Upper lobe of right lung (tissue), 1 donor: ENCODE data around the gene PDE6A. TPM values are rescaled to one million over a fixed set of nuclear protein-coding genes. Genes with fewer than 3 reads are reported as not detected.
"Not testable (repeated sequence)": the region's sequence is repeated elsewhere in the genome, so short reads cannot be mapped to it uniquely, and the experiment has no call there.

ENCODE experiments used
- ATAC-seq: fragments of 200-7000 bp; cut with Tn5 transposase; one replicate; pipeline ENCODE4 v1.9.1; 2020; ENCODE audit warnings: mild to moderate bottlenecking, moderate library complexity
- DNase-seq: peaks from one replicate; pipeline ENCODE4 v3.0.0-alpha.2; 2020
- H3K27ac ChIP-seq: fragments of 200-600 bp; one replicate; pipeline ENCODE4 v1.8.0; 2022
- H3K27me3 ChIP-seq: fragments of 200-600 bp; one replicate; pipeline ENCODE4 v1.8.0; 2022; ENCODE audit warnings: mild to moderate bottlenecking
- H3K36me3 ChIP-seq: fragments of 200-600 bp; one replicate; pipeline ENCODE4 v1.8.0; 2022
- H3K4me1 ChIP-seq: fragments of 200-600 bp; one replicate; pipeline ENCODE4 v1.8.0; 2022
- H3K4me3 ChIP-seq: fragments of 200-600 bp; one replicate; pipeline ENCODE4 v1.8.0; 2022; ENCODE audit warnings: mild to moderate bottlenecking
- H3K9me3 ChIP-seq: fragments of 200-600 bp; one replicate; pipeline ENCODE4 v1.8.0; 2022
- CTCF ChIP-seq: fragments of 200-600 bp; IDR thresholded peaks from one replicate; pipeline ENCODE4 v1.8.0; 2022; ENCODE audit warnings: antibody characterized with exemption
- intact Hi-C: fragments of 100-400 bp; cut with DNase I; formaldehyde crosslinking; loops from one replicate; pipeline ENCODE4 v1.11.0; 2022
- total RNA-seq: library from RNA; stranded (reverse); fragmentation: NEBNext Ultra II Directional; extraction: Animal tissue kit (Norgen Biotek cat#: 25700); gene quantifications from one replicate; pipeline ENCODE4 v1.2.1, GENCODE V29; 2021
- donor health status: DM: no; HTN: yes; CAD: no; lungs with severe emphysema.

PDE6A gene
- total RNA-seq, 1 donor from 2014 or later: 0.09 TPM

DNA sequence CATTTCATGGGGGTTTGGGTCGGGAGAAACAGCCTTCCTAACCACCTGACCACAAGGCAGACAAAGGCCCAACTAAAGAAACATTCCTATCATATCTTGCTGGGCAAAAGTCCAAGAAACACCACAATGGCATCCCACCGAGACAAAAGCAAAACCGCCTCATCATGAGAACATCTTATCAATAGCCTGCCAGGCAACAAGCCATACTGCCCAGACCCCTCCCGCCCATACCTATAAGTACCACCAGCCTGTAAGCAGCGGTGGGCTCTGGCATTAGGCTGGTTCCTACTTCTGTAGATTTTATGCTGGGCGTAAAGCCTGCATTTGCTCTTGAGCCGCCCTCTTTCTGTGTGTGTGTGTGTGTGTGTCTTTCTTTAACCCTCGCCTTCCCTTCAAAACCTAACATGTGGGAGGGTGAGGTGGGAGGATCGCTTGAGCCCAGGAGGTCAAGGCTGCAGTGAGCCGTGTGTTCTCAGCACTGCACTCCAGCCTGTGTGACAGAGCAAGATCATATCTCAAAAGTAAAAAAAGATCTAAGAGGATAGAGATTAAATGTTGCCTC, 56.9 kb downstream of the PDE6A start:
- no peaks in the 10 kb centered on the region for H3K27me3 ChIP-seq
- intact Hi-C loops: no loop called here
- no peaks in the 10 kb centered on the region for H3K36me3 ChIP-seq
- no peak for TF ChIP-seq CTCF
- ATAC-seq: peak; percentile 29
- DNase-seq: no peak
- no peaks in the 10 kb centered on the region for H3K9me3 ChIP-seq
- no peak overlapping the region for H3K27ac ChIP-seq
- no peaks in the 10 kb centered on the region for H3K4me1 ChIP-seq
- H3K4me3 ChIP-seq: no peak overlapping the region

DNA sequence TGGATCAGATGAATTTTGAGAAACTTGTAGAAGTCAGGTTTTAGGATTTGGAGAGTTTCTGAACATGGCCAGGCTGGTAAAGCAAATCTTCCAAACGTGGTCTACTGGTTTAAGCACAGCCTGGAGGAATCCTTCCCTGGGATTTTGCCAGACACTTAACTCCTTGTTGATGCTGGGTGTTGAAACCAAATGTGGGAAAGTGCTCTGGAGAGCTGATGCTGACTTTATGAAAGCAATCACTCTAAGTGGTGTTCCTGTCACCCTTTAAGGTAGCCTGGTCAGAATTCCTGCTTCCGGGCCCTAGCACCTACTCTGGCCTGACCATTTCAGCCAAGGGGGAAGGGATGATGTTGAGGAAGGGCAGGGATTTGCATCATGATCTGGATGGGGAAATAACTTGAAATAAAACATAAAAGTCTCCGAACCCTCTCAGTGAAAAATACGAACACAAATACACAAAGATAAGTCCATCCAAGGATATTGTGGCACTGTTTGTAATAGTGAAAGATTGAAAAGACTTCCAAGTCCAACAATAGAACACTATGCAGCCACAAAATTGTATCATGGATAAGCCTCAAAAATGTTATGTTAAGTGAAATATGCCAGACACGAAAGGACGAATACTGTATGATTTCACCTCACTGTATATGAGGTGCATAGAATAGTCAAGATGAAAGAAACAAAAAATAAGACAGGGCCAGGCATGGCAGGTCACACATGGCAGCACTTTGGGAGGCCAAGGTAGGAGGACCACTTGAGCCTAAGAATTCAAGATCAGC, 57.7 kb downstream of the PDE6A start:
- Histone ChIP-seq H3K36me3 (no peaks in the 10 kb centered on the region), H3K9me3 (no peaks in the 10 kb centered on the region), H3K27me3 (no peaks in the 10 kb centered on the region), H3K27ac (no peak overlapping the region), H3K4me3 (no peak overlapping the region), H3K4me1 (no peaks in the 10 kb centered on the region)
- DNase-seq (no peak), ATAC-seq (peak; percentile 82)
- intact Hi-C loops: no loop called here
- no peak for TF ChIP-seq CTCF

GRCh38 chr5:149886060-149886459, 58.5 kb downstream of the PDE6A start:
- Histone ChIP-seq H3K9me3 (no peaks in the 10 kb centered on the region), H3K4me3 (no peak overlapping the region), H3K27me3 (no peaks in the 10 kb centered on the region), H3K4me1 (no peaks in the 10 kb centered on the region), H3K27ac (no peak overlapping the region), H3K36me3 (no peaks in the 10 kb centered on the region)
- TF ChIP-seq CTCF: no peak
- ATAC-seq (no peak), DNase-seq (no peak)
- intact Hi-C loops: no loop called here

GRCh38 chr5:149885513-149885912, 59.1 kb downstream of the PDE6A start:
- ATAC-seq: no peak
- Histone ChIP-seq H3K4me3 (no peak overlapping the region), H3K27ac (no peak overlapping the region), H3K36me3 (no peaks in the 10 kb centered on the region), H3K4me1 (no peaks in the 10 kb centered on the region), H3K27me3 (no peaks in the 10 kb centered on the region), H3K9me3 (no peaks in the 10 kb centered on the region)
- intact Hi-C loops: no loop called here
- DNase-seq: no peak
- TF ChIP-seq CTCF: no peak

- no peaks in the 10 kb centered on the region for H3K4me1 ChIP-seq
- no peaks in the 10 kb centered on the region for H3K27me3 ChIP-seq
- no peak overlapping the region for H3K27ac ChIP-seq
- intact Hi-C loops: no loop called here
- ATAC-seq (no peak), DNase-seq (no peak)
- H3K36me3 ChIP-seq: no peaks in the 10 kb centered on the region
- TF ChIP-seq CTCF: no peak
- H3K9me3 ChIP-seq: no peaks in the 10 kb centered on the region
- H3K4me3 ChIP-seq: no peak overlapping the region
Observed at GRCh38 chr5:149883550-149883949, 61.0 kb downstream of the PDE6A start.

DNA sequence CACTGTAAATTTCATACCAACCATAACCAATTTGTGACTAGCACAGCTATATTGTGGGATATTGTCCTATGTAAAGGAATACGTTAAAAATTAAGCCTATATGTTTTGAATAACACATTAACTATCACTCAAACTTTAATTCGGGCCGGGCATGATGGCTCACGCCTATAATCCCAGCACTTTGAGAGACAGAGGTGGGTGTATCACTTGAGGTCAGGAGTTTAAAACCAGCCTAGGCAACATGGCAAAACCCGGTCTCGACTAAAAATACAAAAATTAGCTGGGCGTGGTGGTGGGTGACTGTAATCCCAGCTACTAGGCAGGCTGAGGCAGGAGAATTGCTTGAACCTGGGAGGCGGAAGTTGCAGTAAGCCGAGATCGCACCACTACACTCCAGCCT, 62.0 kb downstream of the PDE6A start:
- H3K9me3 ChIP-seq, intact Hi-C loops, H3K36me3 ChIP-seq, ATAC-seq, H3K4me1 ChIP-seq, DNase-seq, H3K27ac ChIP-seq, H3K27me3 ChIP-seq, H3K4me3 ChIP-seq: not testable (repeated sequence)
